H1 (cell line): Measurements from ENCODE around the gene ARHGAP6. TPM values are rescaled to one million over a fixed set of nuclear protein-coding genes. Genes with fewer than 3 reads are reported as not detected.

Source experiments
- CTCF ChIA-PET: fragments of 300-600 bp; sonication (Branson Sonifier 250); formaldehyde crosslinking; loops from one replicate; lab custom pipeline; 2021; ENCODE audit not compliant: partially characterized antibody; lab: Charles Lee
- POLR2A ChIA-PET: fragments of 300-600 bp; sonication (Branson Sonifier 250); formaldehyde crosslinking; loops from one replicate; lab custom pipeline; 2021; ENCODE audit warnings: inconsistent platforms; ENCODE audit not compliant: partially characterized antibody; lab: Charles Lee
- DNase-seq, 2 experiments: peaks; one replicate each; pipeline versions ENCODE4 v3.0.0 to v3.0.0-alpha.2; 2010 to 2022; ENCODE audit warnings: low spot score in 2 of 2, low read depth in 1 of 2, mixed read lengths in 1 of 2
- FAIRE-seq: peaks from 2 replicates; lab custom pipeline; 2011; peaks lifted over from hg19 to GRCh38; lab: Jason Lieb, UNC
- H2AFZ ChIP-seq: 2 replicates; pipeline ENCODE4 v1.8.1; 2012; ENCODE audit warnings: low read length, inconsistent platforms
- H2AK5ac ChIP-seq: 2 replicates; pipeline ENCODE4 v1.6.1; 2013; ENCODE audit warnings: low read depth, low read length
- H2BK120ac ChIP-seq: replicated peaks from 2 replicates; pipeline ENCODE3; 2013; ENCODE audit warnings: low read depth, low read length, inconsistent platforms
- H2BK12ac ChIP-seq: 2 replicates; pipeline ENCODE4 v1.6.1; 2013; ENCODE audit warnings: low read depth, low read length
- H2BK15ac ChIP-seq: 2 replicates; pipeline ENCODE4 v1.6.1; 2013; ENCODE audit warnings: low read length
- H2BK20ac ChIP-seq: 2 replicates; pipeline ENCODE4 v1.6.1; 2013; ENCODE audit warnings: low read length
- H2BK5ac ChIP-seq: 2 replicates; pipeline ENCODE4 v1.6.1; 2013; ENCODE audit warnings: low read depth, low read length
- H3K14ac ChIP-seq: 2 replicates; pipeline ENCODE4 v1.6.1; 2013; ENCODE audit warnings: inconsistent platforms; ENCODE audit not compliant: insufficient read length
- H3K18ac ChIP-seq: 2 replicates; pipeline ENCODE4 v1.6.1; 2013; ENCODE audit warnings: low read length; ENCODE audit errors: extremely low read depth
- H3K23ac ChIP-seq: 2 replicates; pipeline ENCODE4 v1.6.1; 2013; ENCODE audit warnings: inconsistent platforms; ENCODE audit not compliant: insufficient read length
- H3K23me2 ChIP-seq: 2 replicates; pipeline ENCODE4 v1.6.1; 2013; ENCODE audit warnings: low read depth, low read length
- H3K27ac ChIP-seq: 2 replicates; pipeline ENCODE4 v1.6.1; 2011; ENCODE audit warnings: low read depth, low read length, inconsistent platforms
- H3K27me3 ChIP-seq, 4 experiments: replicated peaks in 1 of 4; 1 replicate in 1 of 4; 2 replicates in 3 of 4; pipeline versions ENCODE4 v1.6.1 to v1.8.1; 2011 to 2013; ENCODE audit warnings: low read length in 3 of 4, mild to moderate bottlenecking in 3 of 4, inconsistent platforms in 2 of 4, mixed read lengths in 2 of 4, moderate library complexity in 1 of 4; ENCODE audit not compliant: control insufficient read depth in 3 of 4, insufficient read depth in 3 of 4; ENCODE audit errors: extremely low read depth in 1 of 4
- H3K36me3 ChIP-seq, 4 experiments: 2 replicates each; pipeline versions ENCODE4 v1.6.1 to v1.8.1; 2011 to 2013; ENCODE audit warnings: mild to moderate bottlenecking in 4 of 4, low read length in 3 of 4, moderate library complexity in 2 of 4, control low read depth in 1 of 4, inconsistent platforms in 1 of 4; ENCODE audit not compliant: insufficient read depth in 4 of 4, control insufficient read depth in 2 of 4
- H3K4ac ChIP-seq: replicated peaks from 2 replicates; pipeline ENCODE3; 2013; ENCODE audit warnings: low read length, low read depth, mixed read lengths, inconsistent platforms; ENCODE audit not compliant: insufficient read length
- H3K4me1 ChIP-seq, 4 experiments: replicated peaks in 1 of 4; 1 replicate in 1 of 4; 2 replicates in 3 of 4; pipeline versions ENCODE4 v1.6.1 to v1.8.1; 2011 to 2013; ENCODE audit warnings: low read length in 3 of 4, inconsistent platforms in 2 of 4, mixed read lengths in 1 of 4; ENCODE audit not compliant: insufficient read depth in 4 of 4, control insufficient read depth in 3 of 4
- H3K4me2 ChIP-seq, 2 experiments: 2 replicates each; pipeline versions ENCODE4 v1.6.1 to v1.8.1; 2011 to 2013; ENCODE audit warnings: low read depth in 2 of 2, low read length in 2 of 2, control low read depth in 1 of 2, inconsistent platforms in 1 of 2, mild to moderate bottlenecking in 1 of 2; ENCODE audit not compliant: insufficient read depth in 1 of 2
- H3K4me3 ChIP-seq, 4 experiments: fragments of 200-600, 300-600 bp in 1 of 4; sonication (generic), shearing (Covaris generic), sonication (Bioruptor Twin) in 1 of 4; 2 replicates each; pipeline versions ENCODE4 v1.5.1 to v1.8.1; 2011 to 2016; ENCODE audit warnings: low read length in 4 of 4, low read depth in 3 of 4, control low read depth in 2 of 4, inconsistent platforms in 2 of 4, mild to moderate bottlenecking in 2 of 4, mixed read lengths in 1 of 4, moderate library complexity in 1 of 4; ENCODE audit not compliant: insufficient read depth in 2 of 4; ENCODE audit errors: extremely low read depth in 1 of 4
- H3K56ac ChIP-seq: replicated peaks from 2 replicates; pipeline ENCODE3; 2013; ENCODE audit warnings: low read depth, mild to moderate bottlenecking, mixed read lengths, low read length, inconsistent platforms; ENCODE audit not compliant: insufficient read length
- H3K79me1 ChIP-seq: 2 replicates; pipeline ENCODE4 v1.6.1; 2013; ENCODE audit warnings: low read depth, low read length, control low read depth
- H3K79me2 ChIP-seq, 2 experiments: 2 replicates each; pipeline versions ENCODE4 v1.6.1 to v1.8.1; 2012 to 2013; ENCODE audit warnings: low read length in 2 of 2, mild to moderate bottlenecking in 2 of 2, inconsistent platforms in 1 of 2; ENCODE audit not compliant: insufficient read depth in 2 of 2, control insufficient read depth in 1 of 2
- H3K9ac ChIP-seq, 4 experiments: replicated peaks in 1 of 4; 1 replicate in 1 of 4; 2 replicates in 3 of 4; pipeline versions ENCODE4 v1.6.1 to v1.8.1; 2011 to 2013; ENCODE audit warnings: low read depth in 3 of 4, low read length in 3 of 4, control low read depth in 2 of 4, mild to moderate bottlenecking in 2 of 4, moderate library complexity in 2 of 4, inconsistent platforms in 1 of 4; ENCODE audit errors: extremely low read depth in 1 of 4
- H3K9me3 ChIP-seq, 2 experiments: 2 replicates each; pipeline versions ENCODE4 v1.6.1 to v1.8.1; 2012 to 2013; ENCODE audit warnings: mild to moderate bottlenecking in 2 of 2, moderate library complexity in 2 of 2, control low read depth in 1 of 2, inconsistent platforms in 1 of 2, low read depth in 1 of 2, low read length in 1 of 2, mixed read lengths in 1 of 2; ENCODE audit not compliant: insufficient read depth in 2 of 2
- H4K20me1 ChIP-seq, 2 experiments: replicated peaks in 1 of 2; 2 replicates each; pipeline versions ENCODE3 to v1.8.1; 2011 to 2013; ENCODE audit warnings: inconsistent platforms in 2 of 2, low read length in 2 of 2, mild to moderate bottlenecking in 1 of 2; ENCODE audit not compliant: insufficient read depth in 2 of 2, control insufficient read depth in 1 of 2
- H4K5ac ChIP-seq: 2 replicates; pipeline ENCODE4 v1.6.1; 2013; ENCODE audit warnings: low read length, low read depth, mixed read lengths, inconsistent platforms; ENCODE audit not compliant: insufficient read length
- H4K8ac ChIP-seq: 2 replicates; pipeline ENCODE4 v1.8.0; 2013; ENCODE audit warnings: mild to moderate bottlenecking, moderate library complexity, low read length, inconsistent platforms; ENCODE audit not compliant: insufficient read depth; ENCODE audit errors: extremely low read depth
- H4K91ac ChIP-seq: replicated peaks from 2 replicates; pipeline ENCODE3; 2013; ENCODE audit warnings: low read length, mixed read lengths, inconsistent platforms; ENCODE audit not compliant: insufficient read length
- CHD1 ChIP-seq: IDR thresholded peaks from 2 replicates; pipeline ENCODE4 v1.6.1; 2012; ENCODE audit warnings: low read depth, low read length, improper control_type of control experiment
- FOSL1 ChIP-seq: IDR thresholded peaks from 2 replicates; pipeline ENCODE4 v1.6.1; 2011; ENCODE audit warnings: mild to moderate bottlenecking, low read depth, low read length, moderate library complexity; ENCODE audit not compliant: insufficient read depth
- KDM4A ChIP-seq: IDR thresholded peaks from one replicate; pipeline ENCODE4 v1.7.1; 2012; ENCODE audit warnings: low read depth, mild to moderate bottlenecking, moderate library complexity, low read length, inconsistent platforms; ENCODE audit not compliant: severe bottlenecking
- KDM5A ChIP-seq: fragments of 200-600 bp; IDR thresholded peaks from 2 replicates; pipeline ENCODE4 v1.7.1; 2012; ENCODE audit warnings: mild to moderate bottlenecking, low read length, inconsistent platforms, mixed read lengths
- MAFK ChIP-seq: IDR thresholded peaks from 2 replicates; pipeline ENCODE4 v1.6.1; 2012; ENCODE audit warnings: low read depth, mild to moderate bottlenecking, improper control_type of control experiment, low read length
- RAD21 ChIP-seq, 2 experiments: IDR thresholded peaks in 1 of 2; conservative IDR thresholded peaks in 1 of 2; 2 replicates each; pipeline ENCODE4 v1.6.1; 2011; ENCODE audit warnings: low read depth in 2 of 2, low read length in 2 of 2, improper control_type of control experiment in 1 of 2, inconsistent platforms in 1 of 2, mild to moderate bottlenecking in 1 of 2, moderate library complexity in 1 of 2
- SIRT6 ChIP-seq: IDR thresholded peaks from one replicate; pipeline ENCODE4 v1.7.1; 2012; ENCODE audit warnings: low read length, inconsistent platforms
- SIX5 ChIP-seq: IDR thresholded peaks from 2 replicates; pipeline ENCODE4 v1.6.1; 2011; ENCODE audit warnings: mild to moderate bottlenecking, low read depth, low read length
- SP2 ChIP-seq: IDR thresholded peaks from 2 replicates; pipeline ENCODE4 v1.6.1; 2012; ENCODE audit warnings: mild to moderate bottlenecking, low read length, inconsistent platforms
- TAF1 ChIP-seq: IDR thresholded peaks from 2 replicates; pipeline ENCODE4 v1.6.1; 2011; ENCODE audit warnings: mild to moderate bottlenecking, low read depth, low read length
- TAF7 ChIP-seq: optimal IDR thresholded peaks from 2 replicates; pipeline ENCODE3; 2011; ENCODE audit warnings: low read depth, mild to moderate bottlenecking, inconsistent platforms, low read length, moderate library complexity, borderline replicate concordance
- WGBS, 2 experiments: shearing (Covaris generic) in 1 of 2; methylation state at CpG; one replicate each; pipeline versions ENCODE4 v1.1.6 to v1.1.7; 2013 to 2015; ENCODE audit warnings: low lambda C conversion rate in 2 of 2, mixed read lengths in 2 of 2, inconsistent platforms in 1 of 2, low coverage in 1 of 2, missing lambda C conversion rate in 1 of 2; ENCODE audit not compliant: insufficient replicate concordance in 2 of 2, insufficient coverage in 1 of 2, insufficient read length in 1 of 2; ENCODE audit errors: extremely low coverage in 1 of 2, missing lambda C conversion rate in 1 of 2; 5-methylcytosine and 5-hydroxymethylcytosine counted together
- polyA plus RNA-seq, 7 experiments: library from polyadenylated mRNA; depleted of rRNA in 3 of 7; stranded (reverse) in 5 of 7; unstranded in 2 of 7; fragments of >200 nt in 5 of 7; fragments of 200-250 nt in 2 of 7; gene quantifications; 1 replicate in 5 of 7; 2 replicates in 1 of 7; 4 replicates in 1 of 7; pipeline versions ENCODE4 v1.2.1 to v1.2.3, GENCODE V29; 2011 to 2013; ENCODE audit warnings: missing spikeins in 2 of 7, mixed read lengths in 2 of 7
- total RNA-seq: library from RNA; stranded (reverse); fragmentation: NEBNext Ultra II Directional; extraction: Animal tissue kit (Norgen Biotek cat#: 25700); gene quantifications from 2 replicates; pipeline ENCODE4 v1.2.1, GENCODE V29; 2021
- TF ChIP-seq, protein P1 (sequence below): IDR thresholded peaks from 2 replicates; pipeline ENCODE4 v1.6.1; 2012; ENCODE audit warnings: low read length, inconsistent platforms
- TF ChIP-seq, protein P2 (sequence below): IDR thresholded peaks from 2 replicates; pipeline ENCODE4 v1.6.1; 2012; ENCODE audit warnings: inconsistent platforms

Gene ARHGAP6
- total and polyA plus RNA-seq, 2 of the 8 experiments (the other 6 are each of a cell fraction or from before 2014, with no cell fraction given): 0.35 to 0.82 TPM

DNA sequence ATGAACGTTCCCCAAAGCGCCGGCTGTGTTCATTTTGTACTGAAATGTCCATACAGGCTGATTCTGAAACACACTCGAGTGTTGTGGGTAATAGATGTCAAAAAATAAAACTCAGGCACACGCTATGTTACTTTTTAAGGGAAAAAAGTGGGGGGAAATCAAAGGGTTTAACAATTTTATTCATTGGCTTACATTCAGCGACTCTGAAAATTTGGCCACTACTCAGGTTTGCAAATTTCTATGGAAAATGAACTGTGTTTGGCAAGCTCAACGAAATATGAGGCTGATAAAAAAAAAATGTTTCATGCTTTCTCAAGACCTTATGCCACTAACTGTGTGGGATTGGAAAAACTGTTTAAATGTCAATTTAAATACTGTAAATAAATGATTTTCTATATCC lies 354.0 kb downstream of the ARHGAP6 start:
- no peak for TF ChIP-seq MAFK
- TF ChIP-seq TAF1: no peak
- no peak for TF ChIP-seq SIRT6
- TF ChIP-seq RAD21 (IDR thresholded peaks at IDR 0.05 in 1 of 2, conservative IDR thresholded peaks at IDR 0.05 in 1 of 2; ENCODE audit: low read depth in 2 of 2, low read length in 2 of 2): no peak
- no peak for TF ChIP-seq CHD1
- no peak for TF ChIP-seq FOSL1
- TF ChIP-seq TAF7: no peak
- no peak for TF ChIP-seq KDM4A
- no peak for TF ChIP-seq SP2
- TF ChIP-seq SIX5: no peak
- TF ChIP-seq, protein P1, sequence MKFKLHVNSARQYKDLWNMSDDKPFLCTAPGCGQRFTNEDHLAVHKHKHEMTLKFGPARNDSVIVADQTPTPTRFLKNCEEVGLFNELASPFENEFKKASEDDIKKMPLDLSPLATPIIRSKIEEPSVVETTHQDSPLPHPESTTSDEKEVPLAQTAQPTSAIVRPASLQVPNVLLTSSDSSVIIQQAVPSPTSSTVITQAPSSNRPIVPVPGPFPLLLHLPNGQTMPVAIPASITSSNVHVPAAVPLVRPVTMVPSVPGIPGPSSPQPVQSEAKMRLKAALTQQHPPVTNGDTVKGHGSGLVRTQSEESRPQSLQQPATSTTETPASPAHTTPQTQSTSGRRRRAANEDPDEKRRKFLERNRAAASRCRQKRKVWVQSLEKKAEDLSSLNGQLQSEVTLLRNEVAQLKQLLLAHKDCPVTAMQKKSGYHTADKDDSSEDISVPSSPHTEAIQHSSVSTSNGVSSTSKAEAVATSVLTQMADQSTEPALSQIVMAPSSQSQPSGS: no peak
- TF ChIP-seq, protein P2, sequence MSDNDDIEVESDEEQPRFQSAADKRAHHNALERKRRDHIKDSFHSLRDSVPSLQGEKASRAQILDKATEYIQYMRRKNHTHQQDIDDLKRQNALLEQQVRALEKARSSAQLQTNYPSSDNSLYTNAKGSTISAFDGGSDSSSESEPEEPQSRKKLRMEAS: no peak
- TF ChIP-seq KDM5A: no peak
- Histone ChIP-seq H3K36me3 (no peaks in the 10 kb centered on the region), H4K91ac (no peak overlapping the region), H3K27ac (no peak overlapping the region), H2BK12ac (no peak overlapping the region), H2BK20ac (no peak overlapping the region), H3K18ac (no peak overlapping the region), H4K8ac (no peak overlapping the region), H4K20me1 (no peaks in the 10 kb centered on the region), H2BK120ac (no peak overlapping the region), H3K4me2 (no peak overlapping the region), H3K4me1 (peaks cover 0 to 3% (median 0%) of the 10 kb centered on the region in 4 experiments; a peak in 1 of 7 replicates), H2AK5ac (no peak overlapping the region), H3K79me1 (no peaks in the 10 kb centered on the region), H3K56ac (no peak overlapping the region), H3K4me3 (no peak overlapping the region), H3K23ac (no peak overlapping the region), H2BK15ac (no peak overlapping the region), H2AFZ (no peak overlapping the region), H3K79me2 (no peaks in the 10 kb centered on the region), H3K9me3 (no peaks in the 10 kb centered on the region), H4K5ac (no peak overlapping the region), H3K9ac (no peak overlapping the region), H2BK5ac (no peak overlapping the region), H3K23me2 (no peaks in the 10 kb centered on the region), H3K4ac (no peak overlapping the region), H3K14ac (no peak overlapping the region), H3K27me3 (no peaks in the 10 kb centered on the region)
- FAIRE-seq: no peak
- no peak for DNase-seq
- POLR2A ChIA-PET: no interaction called here
- WGBS, 2 experiments: 91% methylated on average over 7 of the region's 7 CpGs; no CpG with 5 or more reads in 1 of the 2 experiments
- CTCF ChIA-PET: no interaction called here
